ENCODE measurements around the gene TMEM163.

The TMEM163 gene

GRCh38 chr2:134636714-134637113 is 82.1 kb downstream of the TMEM163 start:
- H3K9me3 ChIP-seq, result no peaks in the 10 kb centered on the region
- H3K36me3 ChIP-seq, result no peaks in the 10 kb centered on the region
- no peak overlapping the region for H3K27ac ChIP-seq
- H3K4me1 ChIP-seq (ENCODE audit: control insufficient read depth in 1 of 2, insufficient read depth in 1 of 2, low read depth in 1 of 2, low read length in 1 of 2), result no peaks in the 10 kb centered on the region
- H3K4me3 ChIP-seq (ENCODE audit: low read depth in 1 of 2, low read length in 1 of 2), result no peak overlapping the region
- TF ChIP-seq CTCF (IDR thresholded peaks at IDR 0.05), result no peak
- no peaks in the 10 kb centered on the region for H3K27me3 ChIP-seq

- no peaks in the 10 kb centered on the region for H3K27me3 ChIP-seq
- no peaks in the 10 kb centered on the region for H3K36me3 ChIP-seq
- TF ChIP-seq CTCF (IDR thresholded peaks at IDR 0.05), result no peak
These were observed 84.6 kb downstream of the TMEM163 start for GRCh38 chr2:134634054-134634753.

GRCh38 chr2:134630504-134631159 is 88.2 kb downstream of the TMEM163 start:
- TF ChIP-seq CTCF (IDR thresholded peaks at IDR 0.05), result no peak
- H3K4me3 ChIP-seq (ENCODE audit: low read depth in 1 of 2, low read length in 1 of 2), result no peak overlapping the region
- no peaks in the 10 kb centered on the region for H3K4me1 ChIP-seq (ENCODE audit: control insufficient read depth in 1 of 2, insufficient read depth in 1 of 2, low read depth in 1 of 2, low read length in 1 of 2)

More at GRCh38 chr2:134634054-134634753, 84.6 kb downstream of the TMEM163 start:
- no peak overlapping the region for H3K4me3 ChIP-seq (ENCODE audit: low read depth in 1 of 2, low read length in 1 of 2)
- H3K4me1 ChIP-seq (ENCODE audit: control insufficient read depth in 1 of 2, insufficient read depth in 1 of 2, low read depth in 1 of 2, low read length in 1 of 2), result no peaks in the 10 kb centered on the region
- no peaks in the 10 kb centered on the region for H3K9me3 ChIP-seq
- no peak overlapping the region for H3K27ac ChIP-seq

GRCh38 chr2:134628453-134628852 is 90.3 kb downstream of the TMEM163 start:
- no peak overlapping the region for H3K4me3 ChIP-seq (ENCODE audit: low read depth in 1 of 2, low read length in 1 of 2)
- no peaks in the 10 kb centered on the region for H3K9me3 ChIP-seq
- no peaks in the 10 kb centered on the region for H3K4me1 ChIP-seq (ENCODE audit: control insufficient read depth in 1 of 2, insufficient read depth in 1 of 2, low read depth in 1 of 2, low read length in 1 of 2)
- no peak for TF ChIP-seq CTCF (IDR thresholded peaks at IDR 0.05)
- H3K27me3 ChIP-seq, result no peaks in the 10 kb centered on the region
- H3K27ac ChIP-seq, result no peak overlapping the region
- no peaks in the 10 kb centered on the region for H3K36me3 ChIP-seq

More at GRCh38 chr2:134630504-134631159, 88.2 kb downstream of the TMEM163 start:
- no peaks in the 10 kb centered on the region for H3K36me3 ChIP-seq
- H3K27me3 ChIP-seq, result no peaks in the 10 kb centered on the region
- no peaks in the 10 kb centered on the region for H3K9me3 ChIP-seq
- no peak overlapping the region for H3K27ac ChIP-seq

GRCh38 chr2:134626781-134627180 is 92.0 kb downstream of the TMEM163 start:
- H3K4me1 ChIP-seq (ENCODE audit: control insufficient read depth in 1 of 2, insufficient read depth in 1 of 2, low read depth in 1 of 2, low read length in 1 of 2), result no peaks in the 10 kb centered on the region
- no peak overlapping the region for H3K4me3 ChIP-seq (ENCODE audit: low read depth in 1 of 2, low read length in 1 of 2)
- H3K36me3 ChIP-seq, result no peaks in the 10 kb centered on the region
- H3K27me3 ChIP-seq, result no peaks in the 10 kb centered on the region
- no peaks in the 10 kb centered on the region for H3K9me3 ChIP-seq
- TF ChIP-seq CTCF (IDR thresholded peaks at IDR 0.05), result no peak
- H3K27ac ChIP-seq, result no peak overlapping the region
